ENCODE results near the gene KLHL20.

KLHL20 gene

GRCh38 chr1:173818459-173818858, 103.7 kb downstream of the KLHL20 start:
- H3K9me3 ChIP-seq (ENCODE audit: insufficient read depth, low read depth, low read length) = no peaks in the 10 kb centered on the region
- H3K4ac ChIP-seq (ENCODE audit: low read depth, low read length) = no peak overlapping the region
- H3K27ac ChIP-seq (ENCODE audit: low read depth, low read length) = no peak overlapping the region
- H3K23ac ChIP-seq (ENCODE audit: low read length) = no peak overlapping the region
- no peaks in the 10 kb centered on the region for H3K27me3 ChIP-seq (ENCODE audit: insufficient read depth, low read length)
- H3K14ac ChIP-seq (ENCODE audit: low read length) = no peak overlapping the region
- H3K79me1 ChIP-seq (ENCODE audit: low read length) = no peaks in the 10 kb centered on the region
- H3K4me3 ChIP-seq (ENCODE audit: low read depth, low read length) = no peak overlapping the region
- H3K4me2 ChIP-seq (ENCODE audit: low read length) = no peak overlapping the region
- WGBS (ENCODE audit: extremely low coverage, insufficient coverage, insufficient read length) = no CpG with 5 or more reads among the region's 1 CpG
- no peak overlapping the region for H3K9ac ChIP-seq (ENCODE audit: low read length)
- H2AK5ac ChIP-seq (ENCODE audit: low read length) = no peak overlapping the region
- no peak overlapping the region for H3K18ac ChIP-seq (ENCODE audit: low read length)
- H2AFZ ChIP-seq (ENCODE audit: insufficient read depth, low read length, poor library complexity) = no peak overlapping the region
- H2BK12ac ChIP-seq (ENCODE audit: low read length) = no peak overlapping the region
- H3K4me1 ChIP-seq (ENCODE audit: control insufficient read depth in 1 of 2, insufficient read depth in 2 of 2, low read length in 2 of 2) = peaks cover 0 to under 1% of the 10 kb centered on the region in 2 experiments
- H2BK120ac ChIP-seq (ENCODE audit: insufficient read depth, low read length, poor library complexity) = no peak overlapping the region
- H3K79me2 ChIP-seq (ENCODE audit: control insufficient read depth, insufficient read depth, low read length, poor library complexity) = no peaks in the 10 kb centered on the region
- H2BK5ac ChIP-seq (ENCODE audit: low read depth, low read length, poor library complexity) = no peak overlapping the region
- no peak overlapping the region for H4K12ac ChIP-seq (ENCODE audit: low read depth, low read length)
- no peaks in the 10 kb centered on the region for H3K36me3 ChIP-seq (ENCODE audit: control insufficient read depth in 1 of 2, insufficient read depth in 2 of 2, low read length in 2 of 2)
- DNase-seq = peak; percentile 5 to 51
- H4K91ac ChIP-seq (ENCODE audit: low read depth, low read length) = no peak overlapping the region
- H4K8ac ChIP-seq (ENCODE audit: low read depth, low read length) = no peak overlapping the region

DNA sequence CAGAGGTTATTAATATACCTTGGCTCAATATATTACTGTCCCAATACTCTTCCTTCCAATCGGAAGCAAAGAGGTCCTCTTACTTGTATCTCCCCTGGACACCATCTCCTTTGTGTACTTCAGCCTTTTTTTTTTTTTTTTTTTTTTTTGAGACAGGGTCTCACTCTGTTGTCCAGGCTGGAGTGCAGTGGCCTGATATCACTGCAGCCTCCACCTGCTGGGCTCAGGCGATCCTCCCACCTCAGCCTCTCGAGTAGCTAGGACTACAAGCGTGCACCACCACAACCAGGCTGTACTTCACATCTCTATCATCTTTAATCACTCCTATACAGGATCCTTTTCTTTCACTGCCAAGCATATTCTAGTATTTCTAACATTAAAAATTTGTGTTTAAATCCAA, 106.9 kb downstream of the KLHL20 start:
- H3K9ac ChIP-seq (ENCODE audit: low read length) = no peak overlapping the region
- H3K23ac ChIP-seq (ENCODE audit: low read length) = no peak overlapping the region
- no peak overlapping the region for H4K12ac ChIP-seq (ENCODE audit: low read depth, low read length)
- no peaks in the 10 kb centered on the region for H3K27me3 ChIP-seq (ENCODE audit: insufficient read depth, low read length)
- H3K79me2 ChIP-seq (ENCODE audit: control insufficient read depth, insufficient read depth, low read length, poor library complexity) = peaks cover 3% of the 10 kb centered on the region
- peaks cover 0 to 1% of the 10 kb centered on the region in 2 experiments for H3K4me1 ChIP-seq (ENCODE audit: control insufficient read depth in 1 of 2, insufficient read depth in 2 of 2, low read length in 2 of 2)
- no peak overlapping the region for H2AFZ ChIP-seq (ENCODE audit: insufficient read depth, low read length, poor library complexity)
- no peak overlapping the region for H3K14ac ChIP-seq (ENCODE audit: low read length)
- H3K27ac ChIP-seq (ENCODE audit: low read depth, low read length) = no peak overlapping the region
- H3K4me3 ChIP-seq (ENCODE audit: low read depth, low read length) = no peak overlapping the region
- H3K4ac ChIP-seq (ENCODE audit: low read depth, low read length) = no peak overlapping the region
- no peaks in the 10 kb centered on the region for H3K36me3 ChIP-seq (ENCODE audit: control insufficient read depth in 1 of 2, insufficient read depth in 2 of 2, low read length in 2 of 2)
- H2AK5ac ChIP-seq (ENCODE audit: low read length) = no peak overlapping the region
- DNase-seq = no peak
- H2BK5ac ChIP-seq (ENCODE audit: low read depth, low read length, poor library complexity) = no peak overlapping the region
- no peak overlapping the region for H2BK120ac ChIP-seq (ENCODE audit: insufficient read depth, low read length, poor library complexity)
- WGBS (ENCODE audit: extremely low coverage, insufficient coverage, insufficient read length) = no CpG with 5 or more reads among the region's 4 CpGs
- H4K91ac ChIP-seq (ENCODE audit: low read depth, low read length) = no peak overlapping the region
- H3K4me2 ChIP-seq (ENCODE audit: low read length) = no peak overlapping the region
- H3K79me1 ChIP-seq (ENCODE audit: low read length) = peaks cover 7% of the 10 kb centered on the region
- H3K18ac ChIP-seq (ENCODE audit: low read length) = no peak overlapping the region
- H2BK12ac ChIP-seq (ENCODE audit: low read length) = no peak overlapping the region
- H4K8ac ChIP-seq (ENCODE audit: low read depth, low read length) = no peak overlapping the region
- no peaks in the 10 kb centered on the region for H3K9me3 ChIP-seq (ENCODE audit: insufficient read depth, low read depth, low read length)

- H3K18ac ChIP-seq (ENCODE audit: low read length) = peak overlapping the region; percentile 28
- no peaks in the 10 kb centered on the region for H3K36me3 ChIP-seq (ENCODE audit: control insufficient read depth in 1 of 2, insufficient read depth in 2 of 2, low read length in 2 of 2)
- H3K4ac ChIP-seq (ENCODE audit: low read depth, low read length) = peak overlapping the region; percentile 37
- H4K12ac ChIP-seq (ENCODE audit: low read depth, low read length) = peak overlapping the region; percentile 71
- peak overlapping the region; percentile 55 for H2BK5ac ChIP-seq (ENCODE audit: low read depth, low read length, poor library complexity)
- no peak overlapping the region for H2BK12ac ChIP-seq (ENCODE audit: low read length)
- H3K9me3 ChIP-seq (ENCODE audit: insufficient read depth, low read depth, low read length) = no peaks in the 10 kb centered on the region
- peak; percentile 36 to 78 for DNase-seq
- peaks cover 0 to 1% of the 10 kb centered on the region in 2 experiments for H3K4me1 ChIP-seq (ENCODE audit: control insufficient read depth in 1 of 2, insufficient read depth in 2 of 2, low read length in 2 of 2)
- peaks cover 3% of the 10 kb centered on the region for H3K79me2 ChIP-seq (ENCODE audit: control insufficient read depth, insufficient read depth, low read length, poor library complexity)
- peak overlapping the region; percentile 71 for H2AFZ ChIP-seq (ENCODE audit: insufficient read depth, low read length, poor library complexity)
- WGBS (ENCODE audit: extremely low coverage, insufficient coverage, insufficient read length) = no CpG with 5 or more reads among the region's 25 CpGs
- H3K9ac ChIP-seq (ENCODE audit: low read length) = peak overlapping the region; percentile 71
- peak overlapping the region; percentile 78 for H4K8ac ChIP-seq (ENCODE audit: low read depth, low read length)
- H3K4me2 ChIP-seq (ENCODE audit: low read length) = peak overlapping the region; percentile 81
- H3K4me3 ChIP-seq (ENCODE audit: low read depth, low read length) = peak overlapping the region; percentile 84
- H3K23ac ChIP-seq (ENCODE audit: low read length) = no peak overlapping the region
- H3K27me3 ChIP-seq (ENCODE audit: insufficient read depth, low read length) = no peaks in the 10 kb centered on the region
- H2AK5ac ChIP-seq (ENCODE audit: low read length) = no peak overlapping the region
- H4K91ac ChIP-seq (ENCODE audit: low read depth, low read length) = peak overlapping the region; percentile 71
- H3K79me1 ChIP-seq (ENCODE audit: low read length) = peaks cover 7% of the 10 kb centered on the region
- peak overlapping the region; percentile 48 for H3K14ac ChIP-seq (ENCODE audit: low read length)
- H3K27ac ChIP-seq (ENCODE audit: low read depth, low read length) = peak overlapping the region; percentile 75
- peak overlapping the region; percentile 40 for H2BK120ac ChIP-seq (ENCODE audit: insufficient read depth, low read length, poor library complexity)
These were observed 109.1 kb downstream of the KLHL20 start for GRCh38 chr1:173823781-173824314.

GRCh38 chr1:173824315-173825081, 109.7 kb downstream of the KLHL20 start, which contains the start of the genes CENPL and DARS2:
TSS of gene CENPL (minus strand) at chr1:173824883. CDS start at chr1:173811299, 13,584 bp downstream.
TSS of gene DARS2 (plus strand) at chr1:173824673. CDS start at chr1:173825230, 557 bp downstream.
- no CpG with 5 or more reads among the region's 55 CpGs for WGBS (ENCODE audit: extremely low coverage, insufficient coverage, insufficient read length)
- Histone ChIP-seq H3K4me2 (ENCODE audit: low read length) (peak within 1 kb of the TSS; percentile 81), H2AFZ (ENCODE audit: insufficient read depth, low read length, poor library complexity) (peak within 1 kb of the TSS; percentile 71), H3K79me2 (ENCODE audit: control insufficient read depth, insufficient read depth, low read length, poor library complexity) (peaks cover 3% of the 10 kb centered on the region), H2AK5ac (ENCODE audit: low read length) (no peak within 1 kb of the TSS), H3K9me3 (ENCODE audit: insufficient read depth, low read depth, low read length) (no peaks in the 10 kb centered on the region), H3K18ac (ENCODE audit: low read length) (peak within 1 kb of the TSS; percentile 28), H3K9ac (ENCODE audit: low read length) (peak within 1 kb of the TSS; percentile 71), H3K23ac (ENCODE audit: low read length) (no peak within 1 kb of the TSS), H3K4me3 (ENCODE audit: low read depth, low read length) (peak within 1 kb of the TSS; percentile 84), H3K27ac (ENCODE audit: low read depth, low read length) (peak within 1 kb of the TSS; percentile 75), H2BK12ac (ENCODE audit: low read length) (no peak within 1 kb of the TSS), H4K12ac (ENCODE audit: low read depth, low read length) (peak within 1 kb of the TSS; percentile 71), H3K4me1 (ENCODE audit: control insufficient read depth in 1 of 2, insufficient read depth in 2 of 2, low read length in 2 of 2) (peaks cover 0 to 1% of the 10 kb centered on the region in 2 experiments), H2BK120ac (ENCODE audit: insufficient read depth, low read length, poor library complexity) (peak within 1 kb of the TSS; percentile 40), H3K4ac (ENCODE audit: low read depth, low read length) (peak within 1 kb of the TSS; percentile 37), H3K79me1 (ENCODE audit: low read length) (peaks cover 7% of the 10 kb centered on the region), H2BK5ac (ENCODE audit: low read depth, low read length, poor library complexity) (peak within 1 kb of the TSS; percentile 71), H3K36me3 (ENCODE audit: control insufficient read depth in 1 of 2, insufficient read depth in 2 of 2, low read length in 2 of 2) (no peaks in the 10 kb centered on the region), H3K14ac (ENCODE audit: low read length) (peak within 1 kb of the TSS; percentile 55), H3K27me3 (ENCODE audit: insufficient read depth, low read length) (no peaks in the 10 kb centered on the region), H4K91ac (ENCODE audit: low read depth, low read length) (peak within 1 kb of the TSS; percentile 86), H4K8ac (ENCODE audit: low read depth, low read length) (peak within 1 kb of the TSS; percentile 78)
- DNase-seq = peak; percentile 97 to 99
